GM23248 (cell line): Measurements from ENCODE around the gene RASGEF1C. TPM values are rescaled to one million over a fixed set of nuclear protein-coding genes. Genes with fewer than 3 reads are reported as not detected.

Source experiments
- DNase-seq: peaks from one replicate; pipeline ENCODE4 v3.0.0-alpha.2; 2015
- H2AFZ ChIP-seq: fragments of 200-600 bp; sonication (generic); 2 replicates; pipeline ENCODE4 v1.6.1; 2016; ENCODE audit warnings: antibody characterized with exemption
- H3F3A ChIP-seq: fragments of 200-600 bp; sonication (generic); 2 replicates; pipeline ENCODE4 v1.6.1; 2016; ENCODE audit warnings: mild to moderate bottlenecking, antibody characterized with exemption, mixed run types; ENCODE audit not compliant: insufficient read depth
- H3K27ac ChIP-seq: fragments of 200-600 bp; sonication (generic); 2 replicates; pipeline ENCODE4 v1.5.1; 2016; ENCODE audit warnings: mild to moderate bottlenecking
- H3K27me3 ChIP-seq: fragments of 200-600 bp; sonication (generic); replicated peaks from 2 replicates; pipeline ENCODE4 v1.6.1; 2016; ENCODE audit warnings: mild to moderate bottlenecking; ENCODE audit not compliant: insufficient read depth
- H3K36me3 ChIP-seq: fragments of 200-600 bp; sonication (generic); 2 replicates; pipeline ENCODE4 v1.6.1; 2016; ENCODE audit warnings: low read depth, mild to moderate bottlenecking
- H3K4me1 ChIP-seq: fragments of 200-600 bp; sonication (generic); 2 replicates; pipeline ENCODE4 v1.6.1; 2016; ENCODE audit warnings: mild to moderate bottlenecking; ENCODE audit not compliant: insufficient read depth
- H3K4me2 ChIP-seq: fragments of 200-600 bp; sonication (generic); one replicate; pipeline ENCODE4 v1.6.1; 2016; ENCODE audit warnings: mild to moderate bottlenecking; ENCODE audit not compliant: unreplicated experiment
- H3K4me3 ChIP-seq: fragments of 200-600 bp; sonication (generic); 2 replicates; pipeline ENCODE4 v1.5.1; 2016; ENCODE audit warnings: mild to moderate bottlenecking
- H3K79me2 ChIP-seq: fragments of 200-600 bp; sonication (generic); 2 replicates; pipeline ENCODE4 v1.6.1; 2016; ENCODE audit warnings: mild to moderate bottlenecking; ENCODE audit not compliant: insufficient read depth
- H3K9ac ChIP-seq: fragments of 200-600 bp; sonication (generic); 2 replicates; pipeline ENCODE4 v1.6.1; 2016; ENCODE audit warnings: mild to moderate bottlenecking
- H3K9me2 ChIP-seq: fragments of 200-600 bp; sonication (generic); 2 replicates; pipeline ENCODE4 v1.6.1; 2016; ENCODE audit warnings: mixed run types, mild to moderate bottlenecking, moderate library complexity; ENCODE audit not compliant: insufficient read depth
- H3K9me3 ChIP-seq: fragments of 200-600 bp; sonication (generic); one replicate; pipeline ENCODE4 v1.6.1; 2017; ENCODE audit warnings: low read depth
- H4K20me1 ChIP-seq: fragments of 200-600 bp; sonication (generic); 2 replicates; pipeline ENCODE4 v1.6.0; 2016; ENCODE audit not compliant: insufficient read depth
- EZH2 ChIP-seq: fragments of 200-600 bp; sonication (generic); IDR thresholded peaks from 2 replicates; pipeline ENCODE4 v1.6.1; 2018; ENCODE audit warnings: antibody characterized with exemption, mild to moderate bottlenecking; ENCODE audit not compliant: insufficient read depth, poor library complexity, severe bottlenecking
- EZH2phosphoT487 ChIP-seq: fragments of 200-600 bp; sonication (generic); IDR thresholded peaks from 2 replicates; pipeline ENCODE4 v1.6.1; 2018; ENCODE audit warnings: antibody characterized with exemption, moderate library complexity, mild to moderate bottlenecking, low read depth; ENCODE audit not compliant: insufficient read depth
- whole genome bisulfite sequencing, 2 experiments: methylation state at CpG; one replicate each; pipeline ENCODE4 v1.1.6; 2015 to 2017; ENCODE audit warnings: low lambda C conversion rate in 2 of 2, low coverage in 1 of 2; ENCODE audit errors: missing lambda C conversion rate in 2 of 2; 5-methylcytosine and 5-hydroxymethylcytosine counted together
- in situ Hi-C: fragments of 300-500 bp; cut with MboI; formaldehyde crosslinking; loops from 2 replicates; pipeline ENCODE4 v1.15.0; 2020
- polyA plus RNA-seq: library from polyadenylated mRNA; unstranded; fragments of >200 nt; fragmentation: Nextera tagmentation; extraction: Ambion mirVana; gene quantifications from 2 replicates; pipeline ENCODE4 v1.2.1, GENCODE V29; 2016
- total RNA-seq: library from RNA; depleted of rRNA; stranded (reverse); fragments of >200 nt; shearing (Covaris generic); gene quantifications from 2 replicates; pipeline ENCODE4 v1.2.3, GENCODE V29; 2014

The RASGEF1C gene
- total and polyA plus RNA-seq, 2 experiments from 2014 or later, result not detected

GRCh38 chr5:180121826-180122413 lies 87.1 kb downstream of the RASGEF1C start:
- H3K4me3 ChIP-seq, result no peak overlapping the region
- no peak overlapping the region for H3K4me2 ChIP-seq
- H3K27me3 ChIP-seq, result peaks cover 23% of the 10 kb centered on the region
- WGBS, 2 experiments, result 39 to 41% methylated on average over 9 of the region's 9 CpGs
- DNase-seq, result no peak
- no peaks in the 10 kb centered on the region for H4K20me1 ChIP-seq
- H3K79me2 ChIP-seq, result no peaks in the 10 kb centered on the region
- no peak overlapping the region for H2AFZ ChIP-seq
- no peaks in the 10 kb centered on the region for H3K9me3 ChIP-seq
- H3K9me2 ChIP-seq, result no peaks in the 10 kb centered on the region
- in situ Hi-C loops, result no loop called here
- no peaks in the 10 kb centered on the region for H3F3A ChIP-seq
- no peaks in the 10 kb centered on the region for H3K36me3 ChIP-seq
- no peak overlapping the region for H3K27ac ChIP-seq
- no peaks in the 10 kb centered on the region for H3K4me1 ChIP-seq
- TF ChIP-seq EZH2 (no peak), EZH2phosphoT487 (no peak)
- H3K9ac ChIP-seq, result no peak overlapping the region

DNA sequence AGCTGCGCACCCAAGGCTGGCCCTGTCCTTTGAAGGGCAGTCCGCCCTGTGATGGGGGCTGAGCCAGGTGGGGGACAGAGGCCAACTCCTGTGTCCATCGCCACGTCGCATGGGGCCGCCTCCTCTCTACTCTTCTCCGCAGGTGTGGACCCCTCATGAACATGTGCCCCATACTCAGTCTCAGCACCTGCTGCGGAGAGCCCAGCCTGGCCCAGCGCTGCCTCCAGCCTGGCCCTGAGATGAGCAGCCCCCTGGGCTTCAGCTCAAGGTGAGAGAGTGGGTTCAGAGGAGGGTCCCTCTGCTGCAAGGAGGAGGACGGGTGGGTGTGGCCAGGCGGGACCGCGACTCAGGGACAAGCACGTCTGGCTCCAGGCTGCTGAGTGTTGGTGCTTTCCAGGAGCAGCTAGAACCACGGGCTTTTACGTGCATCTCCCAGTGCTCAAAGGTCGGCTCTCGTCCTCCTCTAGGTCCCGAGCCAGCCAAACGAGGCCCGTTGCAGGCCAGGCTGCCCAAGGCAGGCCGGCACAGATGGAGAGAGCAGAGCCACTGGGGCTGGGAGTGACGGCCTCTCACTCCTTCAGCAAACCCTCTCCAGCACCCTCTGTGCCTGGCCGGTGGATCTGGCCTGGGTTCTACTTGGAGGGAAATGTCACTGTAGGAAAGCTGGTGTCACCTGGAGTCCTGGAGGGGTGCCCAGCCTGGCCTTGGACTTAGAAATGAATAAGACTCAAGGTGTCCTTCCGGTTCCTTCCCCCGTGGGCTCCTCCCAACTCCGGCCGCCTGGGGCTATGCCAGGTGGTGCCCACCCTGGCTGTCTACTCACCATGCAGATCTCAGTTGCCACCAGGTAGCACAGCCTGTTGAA lies 88.5 kb downstream of the RASGEF1C start:
- Histone ChIP-seq H3K9me2 (no peaks in the 10 kb centered on the region), H3K9me3 (no peaks in the 10 kb centered on the region), H3K9ac (no peak overlapping the region), H2AFZ (no peak overlapping the region), H4K20me1 (no peaks in the 10 kb centered on the region), H3K4me2 (no peak overlapping the region), H3K4me3 (no peak overlapping the region), H3K36me3 (no peaks in the 10 kb centered on the region), H3K27ac (no peak overlapping the region), H3K79me2 (no peaks in the 10 kb centered on the region), H3K27me3 (peaks cover 23% of the 10 kb centered on the region), H3K4me1 (no peaks in the 10 kb centered on the region), H3F3A (no peaks in the 10 kb centered on the region)
- TF ChIP-seq EZH2 (no peak), EZH2phosphoT487 (no peak)
- no peak for DNase-seq
- 71 to 73% methylated on average over 27 to 28 of the region's 28 CpGs for WGBS, 2 experiments
- in situ Hi-C loops, result no loop called here

DNA sequence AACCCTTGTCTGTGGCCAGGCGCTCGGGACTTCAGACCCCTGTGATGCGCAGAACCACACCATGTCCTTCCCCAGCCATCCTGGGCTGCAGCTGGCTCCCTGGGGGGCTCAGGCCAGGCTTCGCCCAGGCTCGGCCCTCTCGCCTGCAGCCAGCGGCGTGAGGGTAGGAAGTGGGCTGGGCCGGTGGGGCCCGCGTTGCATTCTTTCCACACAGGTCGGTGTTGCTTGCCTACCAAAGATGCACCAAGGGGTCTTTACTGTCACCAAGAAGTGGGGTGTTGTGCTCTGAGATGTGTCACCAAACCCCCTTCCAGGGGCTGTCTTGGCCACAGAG lies 89.1 kb downstream of the RASGEF1C start:
- no peak for TF ChIP-seq EZH2phosphoT487
- TF ChIP-seq EZH2, result no peak
- Histone ChIP-seq H2AFZ (no peak overlapping the region), H3K9me2 (no peaks in the 10 kb centered on the region), H3K79me2 (no peaks in the 10 kb centered on the region), H3K27ac (no peak overlapping the region), H3F3A (no peaks in the 10 kb centered on the region), H3K4me3 (no peak overlapping the region), H3K36me3 (no peaks in the 10 kb centered on the region), H3K9ac (no peak overlapping the region), H3K9me3 (no peaks in the 10 kb centered on the region), H4K20me1 (no peaks in the 10 kb centered on the region), H3K27me3 (peaks cover 21% of the 10 kb centered on the region), H3K4me2 (no peak overlapping the region), H3K4me1 (no peaks in the 10 kb centered on the region)
- 80 to 84% methylated on average over 9 to 12 of the region's 12 CpGs for WGBS, 2 experiments
- DNase-seq, result no peak
- in situ Hi-C loops, result no loop called here

DNA sequence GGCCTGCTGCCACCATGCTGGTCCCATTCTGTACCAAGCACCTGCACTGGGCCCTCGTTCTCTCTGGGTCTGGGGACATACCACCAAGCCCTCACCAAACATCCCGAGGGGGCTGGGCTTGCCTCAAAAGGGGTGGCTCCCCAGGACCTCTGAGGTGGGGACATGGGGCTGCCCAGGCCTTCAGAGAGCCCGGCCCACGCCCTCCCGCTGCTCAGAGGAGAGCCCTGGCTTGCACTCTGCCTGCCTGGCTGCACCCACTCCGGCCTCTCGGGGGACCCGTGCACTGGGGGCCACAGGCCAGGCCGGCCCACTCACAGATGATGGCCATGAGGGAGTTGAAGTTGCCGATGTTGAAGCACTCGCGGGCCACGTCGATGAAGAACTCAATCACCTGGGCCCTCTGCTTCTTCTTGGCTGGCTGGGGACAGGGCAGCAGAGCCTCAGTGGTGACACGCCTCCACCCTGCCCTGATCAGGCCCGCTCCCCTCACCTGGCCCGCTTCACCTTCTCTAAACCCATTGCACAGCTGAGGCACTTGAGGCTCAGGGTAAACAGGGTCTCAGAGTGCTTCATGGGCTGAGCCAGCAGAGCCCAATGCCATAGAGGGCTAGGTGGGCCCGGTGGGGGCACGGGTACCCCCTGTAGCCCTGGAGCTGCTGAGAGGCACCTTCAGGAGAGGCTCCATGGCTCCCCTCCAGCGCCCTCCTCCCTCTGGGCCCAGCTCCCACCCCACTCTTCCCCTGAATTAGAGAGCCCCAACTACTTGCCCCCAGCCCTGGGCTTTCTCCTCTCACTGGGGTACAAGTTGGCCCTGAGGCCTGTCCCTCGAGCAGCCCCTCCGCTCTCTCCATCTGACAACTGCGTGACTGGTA lies 89.7 kb downstream of the RASGEF1C start:
- Histone ChIP-seq H4K20me1 (no peaks in the 10 kb centered on the region), H3K4me1 (no peaks in the 10 kb centered on the region), H3K79me2 (no peaks in the 10 kb centered on the region), H3K4me3 (no peak overlapping the region), H3K9ac (no peak overlapping the region), H3K36me3 (no peaks in the 10 kb centered on the region), H3F3A (no peaks in the 10 kb centered on the region), H3K4me2 (no peak overlapping the region), H3K27me3 (peaks cover 15% of the 10 kb centered on the region), H3K27ac (no peak overlapping the region), H3K9me3 (no peaks in the 10 kb centered on the region), H2AFZ (no peak overlapping the region), H3K9me2 (no peaks in the 10 kb centered on the region)
- DNase-seq, result no peak
- in situ Hi-C loops, result no loop called here
- TF ChIP-seq EZH2 (no peak), EZH2phosphoT487 (no peak)
- WGBS, 2 experiments, result 69 to 73% methylated on average over 21 to 23 of the region's 23 CpGs
